GM12878 (cell line): ENCODE data around the gene EPO. TPM values are rescaled to one million over a fixed set of nuclear protein-coding genes. Genes with fewer than 3 reads are reported as not detected.
A peak's percentile ranks its signal among the peaks of the same experiment; 100 is the strongest.

Experiments
- ATAC-seq: fragments of 200-7000 bp; cut with Tn5 transposase; 3 replicates; pipeline ENCODE4 v1.9.1; 2020; ENCODE audit warnings: mild to moderate bottlenecking, moderate library complexity
- BruUV-seq: library from RNA; stranded (reverse); fragments of 400-500 nt; replicated peaks from 2 replicates; lab custom pipeline; 2021; lab: Mats Ljungman, UMichigan
- CTCF ChIA-PET: fragments of 300-600 bp; sonication (Branson Sonifier 250); formaldehyde crosslinking; extraction: SDS; loops from one replicate; lab custom pipeline; 2021; ENCODE audit warnings: inconsistent platforms; lab: Yijun Ruan, JAX
- POLR2A ChIA-PET: fragments of 350-600 bp; formaldehyde crosslinking; extraction: SDS; loops from one replicate; lab custom pipeline; 2021; ENCODE audit warnings: inconsistent platforms; lab: Charles Lee
- RAD21 ChIA-PET: fragments of 300-600 bp; sonication (Branson Sonifier 250); formaldehyde crosslinking; loops from one replicate; lab custom pipeline; 2023; ENCODE audit warnings: antibody characterized with exemption; ENCODE audit not compliant: unreplicated experiment; lab: Charles Lee
- SMC1A ChIA-PET: fragments of 300-600 bp; sonication (Branson Sonifier 250); formaldehyde crosslinking; loops from one replicate; lab custom pipeline; 2023; ENCODE audit not compliant: unreplicated experiment, uncharacterized antibody; lab: Charles Lee
- DNase-seq: peaks from one replicate; pipeline ENCODE4 v3.0.0-alpha.2; 2011; ENCODE audit warnings: low read depth, low spot score
- FAIRE-seq: peaks from 3 replicates; lab custom pipeline; 2011; peaks lifted over from hg19 to GRCh38; lab: Jason Lieb, UNC
- H2AFZ ChIP-seq: 2 replicates; pipeline ENCODE4 v1.6.0; 2011; ENCODE audit warnings: low read depth, low read length, control low read depth; ENCODE audit not compliant: control insufficient read depth
- H3K27ac ChIP-seq: 2 replicates; pipeline ENCODE4 v1.5.1; 2011; ENCODE audit warnings: control low read depth; ENCODE audit not compliant: control insufficient read depth, insufficient read depth
- H3K27me3 ChIP-seq, 2 experiments: replicated peaks in 1 of 2; 2 replicates each; pipeline versions ENCODE4 v1.6.0 to v1.6.1; 2011; ENCODE audit warnings: low read length in 1 of 2; ENCODE audit not compliant: control insufficient read depth in 2 of 2, insufficient read depth in 2 of 2
- H3K36me3 ChIP-seq, 2 experiments: 2 replicates each; pipeline ENCODE4 v1.5.1; 2011; ENCODE audit warnings: low read length in 1 of 2; ENCODE audit not compliant: control insufficient read depth in 2 of 2, insufficient read depth in 2 of 2
- H3K4me1 ChIP-seq: 2 replicates; pipeline ENCODE4 v1.6.1; 2011; ENCODE audit warnings: mild to moderate bottlenecking, low read length, moderate library complexity, mixed read lengths; ENCODE audit not compliant: control insufficient read depth, insufficient read depth
- H3K4me2 ChIP-seq: 2 replicates; pipeline ENCODE4 v1.6.0; 2011; ENCODE audit warnings: control low read depth; ENCODE audit not compliant: control insufficient read depth, insufficient read depth
- H3K4me3 ChIP-seq: fragments of 200-600 bp; sonication (generic); 2 replicates; pipeline ENCODE4 v1.5.1; 2016
- H3K79me2 ChIP-seq: 2 replicates; pipeline ENCODE4 v1.6.0; 2011; ENCODE audit warnings: low read length; ENCODE audit not compliant: control insufficient read depth, insufficient read depth
- H3K9ac ChIP-seq: 2 replicates; pipeline ENCODE4 v1.8.0; 2011; ENCODE audit warnings: low read length, control low read depth, mixed read lengths; ENCODE audit not compliant: control insufficient read depth, insufficient read depth
- H3K9me3 ChIP-seq: replicated peaks from 3 replicates; pipeline ENCODE4 v1.5.1; 2011; ENCODE audit warnings: mild to moderate bottlenecking, low read length; ENCODE audit not compliant: control insufficient read depth, insufficient read depth
- H4K20me1 ChIP-seq: 2 replicates; pipeline ENCODE4 v1.6.0; 2011; ENCODE audit not compliant: control insufficient read depth, insufficient read depth
- ESRRA ChIP-seq: IDR thresholded peaks from 2 replicates; pipeline ENCODE4 v1.6.1; 2012; ENCODE audit warnings: mild to moderate bottlenecking, low read length, improper control_type of control experiment
- GABPA ChIP-seq: IDR thresholded peaks from 2 replicates; pipeline ENCODE4 v1.6.1; 2014; ENCODE audit warnings: antibody characterized with exemption, low read depth, mild to moderate bottlenecking, inconsistent platforms
- NFIC ChIP-seq: IDR thresholded peaks from 2 replicates; pipeline ENCODE4 v1.6.1; 2012; ENCODE audit warnings: low read depth, mild to moderate bottlenecking, inconsistent platforms, low read length, moderate library complexity
- PAX8 ChIP-seq: fragments of 450-650 bp; IDR thresholded peaks from 2 replicates; pipeline ENCODE4 v1.6.1; 2017; ENCODE audit warnings: mild to moderate bottlenecking, moderate library complexity
- RUNX3 ChIP-seq: IDR thresholded peaks from 2 replicates; pipeline ENCODE4 v1.6.1; 2012; ENCODE audit warnings: low read length, inconsistent platforms
- SIN3A ChIP-seq: IDR thresholded peaks from 2 replicates; pipeline ENCODE4 v1.6.1; 2012; ENCODE audit warnings: low read depth, low read length, improper control_type of control experiment
- TCF3 ChIP-seq: IDR thresholded peaks from 2 replicates; pipeline ENCODE4 v1.6.1; 2012; ENCODE audit warnings: low read depth, mild to moderate bottlenecking, low read length, borderline replicate concordance; ENCODE audit not compliant: insufficient read depth
- USF2 ChIP-seq: IDR thresholded peaks from 2 replicates; pipeline ENCODE4 v1.6.1; 2011; ENCODE audit warnings: low read depth, low read length, improper control_type of control experiment, borderline replicate concordance
- ZZZ3 ChIP-seq: IDR thresholded peaks from 2 replicates; pipeline ENCODE4 v1.6.1; 2011; ENCODE audit warnings: low read depth; ENCODE audit not compliant: control insufficient read depth, insufficient read length
- WGBS: methylation state at CpG from one replicate; pipeline ENCODE4 v1.1.6; 2016; ENCODE audit warnings: low lambda C conversion rate; ENCODE audit not compliant: insufficient replicate concordance, insufficient coverage; ENCODE audit errors: missing lambda C conversion rate; 5-methylcytosine and 5-hydroxymethylcytosine counted together
- in situ Hi-C: fragments of 300-500 bp; cut with MboI; formaldehyde crosslinking; loops from 9 replicates; pipeline ENCODE4 v1.14.3; 2018; ENCODE audit warnings: mixed read lengths
- intact Hi-C: fragments of 100-400 bp; cut with micrococcal nuclease; formaldehyde crosslinking; loops from one replicate; pipeline ENCODE4 v1.14.2; 2022; ENCODE audit not compliant: unreplicated experiment
- polyA plus RNA-seq, 11 experiments: library from polyadenylated mRNA; depleted of rRNA in 4 of 11; unstranded in 6 of 11; stranded (reverse) in 5 of 11; fragments of >200 nt; fragmentation: Nextera tagmentation in 4 of 11; fragmentation: Illumina TruSeq in 1 of 11; extraction: Ambion mirVana in 4 of 11; extraction: Trizol in 1 of 11; gene quantifications; 1 replicate in 1 of 11; 2 replicates in 10 of 11; pipeline versions ENCODE4 v1.2.1 to v1.2.3, GENCODE V29; 2011 to 2016; ENCODE audit warnings: inconsistent platforms in 2 of 11, missing spikeins in 2 of 11, low read depth in 1 of 11
- total RNA-seq, 4 experiments: library from RNA; depleted of rRNA in 3 of 4; stranded (reverse); fragments of >200 nt in 3 of 4; fragmentation: Illumina TruSeq in 1 of 4; extraction: Trizol in 1 of 4; gene quantifications; 2 replicates each; pipeline versions ENCODE4 v1.2.1 to v1.2.3, GENCODE V29; 2013 to 2021
- TF ChIP-seq, protein P1 (sequence below): fragments of 450-650 bp; IDR thresholded peaks from 2 replicates; pipeline ENCODE4 v1.6.1; 2018; ENCODE audit warnings: mild to moderate bottlenecking, low read depth, moderate library complexity; ENCODE audit not compliant: partially characterized antibody
- TF ChIP-seq, protein P2 (sequence below): fragments of 450-650 bp; IDR thresholded peaks from 2 replicates; pipeline ENCODE4 v1.6.1; 2017; ENCODE audit warnings: mild to moderate bottlenecking, moderate library complexity

Gene EPO
- total and polyA plus RNA-seq, 10 of the 15 experiments (the other 5 are each of a cell fraction or from before 2014, with no cell fraction given) = 0.06 to 0.19 TPM; not detected in 8

DNA sequence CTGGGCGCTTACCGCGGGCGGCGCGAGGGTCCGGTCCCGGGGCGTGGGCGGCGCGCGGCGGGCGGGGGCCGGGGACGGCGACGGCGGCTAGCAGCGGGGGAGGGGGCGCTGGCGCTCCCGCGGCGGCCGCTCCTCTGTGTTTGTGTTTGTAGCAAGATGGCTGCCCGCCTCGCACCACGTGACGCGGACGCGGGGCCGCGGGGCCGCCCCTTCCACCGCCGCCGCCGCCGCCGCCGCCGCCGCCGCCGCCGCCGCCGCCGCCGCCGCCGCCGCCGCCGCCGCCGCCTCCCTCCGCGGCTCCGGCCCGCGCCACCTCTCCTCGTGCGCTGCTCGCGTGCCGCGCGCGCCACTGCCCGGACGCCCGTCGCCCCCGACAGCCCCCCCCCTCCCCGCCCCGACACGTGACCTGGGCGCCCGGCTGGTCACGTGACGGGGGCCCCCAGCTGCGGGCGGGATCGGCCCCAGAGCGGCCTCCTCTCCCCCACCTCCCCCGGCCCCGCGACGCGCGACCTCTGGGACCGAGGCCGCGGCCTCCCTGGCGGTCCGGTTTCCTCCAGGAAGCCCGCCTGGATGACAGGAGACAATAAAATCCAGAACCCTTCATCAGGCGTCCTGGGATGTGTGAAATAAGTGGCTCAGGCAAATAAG is 26.0 kb upstream of the EPO start, which contains the start of gene GIGYF1 (continued):
- TF ChIP-seq USF2 (peak; percentile 59), SIN3A (peak; percentile 50; the same call in 1 of the 2 replicates)
- TF ChIP-seq, protein P1, sequence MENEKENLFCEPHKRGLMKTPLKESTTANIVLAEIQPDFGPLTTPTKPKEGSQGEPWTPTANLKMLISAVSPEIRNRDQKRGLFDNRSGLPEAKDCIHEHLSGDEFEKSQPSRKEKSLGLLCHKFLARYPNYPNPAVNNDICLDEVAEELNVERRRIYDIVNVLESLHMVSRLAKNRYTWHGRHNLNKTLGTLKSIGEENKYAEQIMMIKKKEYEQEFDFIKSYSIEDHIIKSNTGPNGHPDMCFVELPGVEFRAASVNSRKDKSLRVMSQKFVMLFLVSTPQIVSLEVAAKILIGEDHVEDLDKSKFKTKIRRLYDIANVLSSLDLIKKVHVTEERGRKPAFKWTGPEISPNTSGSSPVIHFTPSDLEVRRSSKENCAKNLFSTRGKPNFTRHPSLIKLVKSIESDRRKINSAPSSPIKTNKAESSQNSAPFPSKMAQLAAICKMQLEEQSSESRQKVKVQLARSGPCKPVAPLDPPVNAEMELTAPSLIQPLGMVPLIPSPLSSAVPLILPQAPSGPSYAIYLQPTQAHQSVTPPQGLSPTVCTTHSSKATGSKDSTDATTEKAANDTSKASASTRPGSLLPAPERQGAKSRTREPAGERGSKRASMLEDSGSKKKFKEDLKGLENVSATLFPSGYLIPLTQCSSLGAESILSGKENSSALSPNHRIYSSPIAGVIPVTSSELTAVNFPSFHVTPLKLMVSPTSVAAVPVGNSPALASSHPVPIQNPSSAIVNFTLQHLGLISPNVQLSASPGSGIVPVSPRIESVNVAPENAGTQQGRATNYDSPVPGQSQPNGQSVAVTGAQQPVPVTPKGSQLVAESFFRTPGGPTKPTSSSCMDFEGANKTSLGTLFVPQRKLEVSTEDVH = no peak
- TF ChIP-seq, all 136 proteins: peak for 15

- H3K79me2 ChIP-seq = peaks cover 27% of the 10 kb centered on the region
- H3K9me3 ChIP-seq = no peaks in the 10 kb centered on the region
- BruUV-seq = no TSS peak
- peaks cover 27% of the 10 kb centered on the region for H3K4me1 ChIP-seq
- no peaks in the 10 kb centered on the region for H3K27me3 ChIP-seq
- intact Hi-C loops = loop anchor here (5.0 to 10.0 kb wide), 2 partner anchors 84 to 221 kb away; partner anchors contain the start of genes MOSPD3 and TSC22D4
- SMC1A ChIA-PET = interaction anchor here (0.5 to 5.0 kb wide), 5 partner anchors 10 to 156 kb away, joined by 3 to 28 read pairs (median 3); partner anchors contain the start of genes MOSPD3, POP7 and SLC12A9
- 39% methylated on average over 6 of the region's 6 CpGs for WGBS
- H3K27ac ChIP-seq = peak overlapping the region; percentile 57
- no peaks in the 10 kb centered on the region for H4K20me1 ChIP-seq
- RAD21 ChIA-PET = interaction anchor here (1.2 to 5.8 kb wide), 6 partner anchors 9 to 309 kb away, joined by 3 to 56 read pairs (median 4); partner anchors contain the start of genes FBXO24, MOSPD3 and POP7
- TF ChIP-seq GABPA (no peak), NFIC (no peak), ESRRA (no peak), RUNX3 (no peak), TCF3 (no peak), PAX8 (no peak), ZZZ3 (no peak)
- TF ChIP-seq, protein P2, sequence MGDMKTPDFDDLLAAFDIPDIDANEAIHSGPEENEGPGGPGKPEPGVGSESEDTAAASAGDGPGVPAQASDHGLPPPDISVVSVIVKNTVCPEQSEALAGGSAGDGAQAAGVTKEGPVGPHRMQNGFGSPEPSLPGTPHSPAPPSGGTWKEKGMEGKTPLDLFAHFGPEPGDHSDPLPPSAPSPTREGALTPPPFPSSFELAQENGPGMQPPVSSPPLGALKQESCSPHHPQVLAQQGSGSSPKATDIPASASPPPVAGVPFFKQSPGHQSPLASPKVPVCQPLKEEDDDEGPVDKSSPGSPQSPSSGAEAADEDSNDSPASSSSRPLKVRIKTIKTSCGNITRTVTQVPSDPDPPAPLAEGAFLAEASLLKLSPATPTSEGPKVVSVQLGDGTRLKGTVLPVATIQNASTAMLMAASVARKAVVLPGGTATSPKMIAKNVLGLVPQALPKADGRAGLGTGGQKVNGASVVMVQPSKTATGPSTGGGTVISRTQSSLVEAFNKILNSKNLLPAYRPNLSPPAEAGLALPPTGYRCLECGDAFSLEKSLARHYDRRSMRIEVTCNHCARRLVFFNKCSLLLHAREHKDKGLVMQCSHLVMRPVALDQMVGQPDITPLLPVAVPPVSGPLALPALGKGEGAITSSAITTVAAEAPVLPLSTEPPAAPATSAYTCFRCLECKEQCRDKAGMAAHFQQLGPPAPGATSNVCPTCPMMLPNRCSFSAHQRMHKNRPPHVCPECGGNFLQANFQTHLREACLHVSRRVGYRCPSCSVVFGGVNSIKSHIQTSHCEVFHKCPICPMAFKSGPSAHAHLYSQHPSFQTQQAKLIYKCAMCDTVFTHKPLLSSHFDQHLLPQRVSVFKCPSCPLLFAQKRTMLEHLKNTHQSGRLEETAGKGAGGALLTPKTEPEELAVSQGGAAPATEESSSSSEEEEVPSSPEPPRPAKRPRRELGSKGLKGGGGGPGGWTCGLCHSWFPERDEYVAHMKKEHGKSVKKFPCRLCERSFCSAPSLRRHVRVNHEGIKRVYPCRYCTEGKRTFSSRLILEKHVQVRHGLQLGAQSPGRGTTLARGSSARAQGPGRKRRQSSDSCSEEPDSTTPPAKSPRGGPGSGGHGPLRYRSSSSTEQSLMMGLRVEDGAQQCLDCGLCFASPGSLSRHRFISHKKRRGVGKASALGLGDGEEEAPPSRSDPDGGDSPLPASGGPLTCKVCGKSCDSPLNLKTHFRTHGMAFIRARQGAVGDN = no peak
- H3K9ac ChIP-seq = no peak overlapping the region
- H3K4me3 ChIP-seq = peak overlapping the region; percentile 10; the same call in 1 of the 2 replicates
- peak overlapping the region; percentile 86 for H3K4me2 ChIP-seq
- POLR2A ChIA-PET = interaction anchor here (1.1 to 2.6 kb wide), 3 partner anchors 9 to 110 kb away, joined by 3 to 29 read pairs (median 3); partner anchors contain the start of genes FBXO24, LRCH4 and POP7
- DNase-seq (no peak), FAIRE-seq (no peak), ATAC-seq (no peak)
- no peaks in the 10 kb centered on the region for H3K36me3 ChIP-seq
- in situ Hi-C loops = loop anchor here (25.0 kb wide), 1 partner anchor 234 kb away; the partner anchor contains the start of gene SPACDR
- CTCF ChIA-PET = interaction anchor here (1.3 to 8.6 kb wide), 4 partner anchors 9 to 107 kb away, joined by 3 to 134 read pairs (median 6); partner anchors contain the start of genes MOSPD3 and POP7
- H2AFZ ChIP-seq = peak overlapping the region; percentile 63; the same call in 1 of the 2 replicates
Measured at GRCh38 chr7:100696123-100696521, 24.1 kb upstream of the EPO start.
